ENCODE measurements around the gene CEP250.

DNA sequence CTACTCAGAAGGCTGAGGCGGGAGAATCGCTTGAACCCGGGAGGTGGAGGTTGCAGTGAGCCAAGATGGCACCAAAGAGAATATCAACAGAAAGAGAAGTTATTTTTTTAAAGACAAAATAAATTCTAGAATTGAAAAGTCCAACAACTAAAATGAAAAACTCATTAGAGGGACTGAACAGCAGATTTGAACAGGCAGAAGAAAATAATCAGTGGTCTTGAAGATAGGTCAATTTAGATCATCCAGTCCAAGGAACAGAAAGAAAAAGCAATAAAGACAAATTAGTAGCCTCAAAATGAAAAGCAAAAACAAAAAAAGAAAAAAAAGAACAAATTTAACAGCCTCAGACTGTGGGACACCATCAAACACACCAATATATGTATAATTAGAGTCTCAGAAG, 49.6 kb upstream of the CEP250 start:
- TF ChIP-seq, protein P1, sequence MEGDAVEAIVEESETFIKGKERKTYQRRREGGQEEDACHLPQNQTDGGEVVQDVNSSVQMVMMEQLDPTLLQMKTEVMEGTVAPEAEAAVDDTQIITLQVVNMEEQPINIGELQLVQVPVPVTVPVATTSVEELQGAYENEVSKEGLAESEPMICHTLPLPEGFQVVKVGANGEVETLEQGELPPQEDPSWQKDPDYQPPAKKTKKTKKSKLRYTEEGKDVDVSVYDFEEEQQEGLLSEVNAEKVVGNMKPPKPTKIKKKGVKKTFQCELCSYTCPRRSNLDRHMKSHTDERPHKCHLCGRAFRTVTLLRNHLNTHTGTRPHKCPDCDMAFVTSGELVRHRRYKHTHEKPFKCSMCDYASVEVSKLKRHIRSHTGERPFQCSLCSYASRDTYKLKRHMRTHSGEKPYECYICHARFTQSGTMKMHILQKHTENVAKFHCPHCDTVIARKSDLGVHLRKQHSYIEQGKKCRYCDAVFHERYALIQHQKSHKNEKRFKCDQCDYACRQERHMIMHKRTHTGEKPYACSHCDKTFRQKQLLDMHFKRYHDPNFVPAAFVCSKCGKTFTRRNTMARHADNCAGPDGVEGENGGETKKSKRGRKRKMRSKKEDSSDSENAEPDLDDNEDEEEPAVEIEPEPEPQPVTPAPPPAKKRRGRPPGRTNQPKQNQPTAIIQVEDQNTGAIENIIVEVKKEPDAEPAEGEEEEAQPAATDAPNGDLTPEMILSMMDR (IDR thresholded peaks at IDR 0.05; ENCODE audit: borderline replicate concordance, extremely low read depth, low read length, poor library complexity, severe bottlenecking): no peak
- no peak for TF ChIP-seq EZH2 (IDR thresholded peaks at IDR 0.05; ENCODE audit: borderline replicate concordance, low read depth, low read length, severe bottlenecking)

All from DND-41 (cell line).